HG02981 (cell line): ENCODE results near the gene SLC29A1.

ENCODE experiments used
- ATAC-seq: cut with Tn5 transposase; IDR thresholded peaks from one replicate; pipeline ENCODE4 v1.9.1; 2021; ENCODE audit warnings: mild to moderate bottlenecking, moderate library complexity; ENCODE audit not compliant: unreplicated experiment

Gene SLC29A1

DNA sequence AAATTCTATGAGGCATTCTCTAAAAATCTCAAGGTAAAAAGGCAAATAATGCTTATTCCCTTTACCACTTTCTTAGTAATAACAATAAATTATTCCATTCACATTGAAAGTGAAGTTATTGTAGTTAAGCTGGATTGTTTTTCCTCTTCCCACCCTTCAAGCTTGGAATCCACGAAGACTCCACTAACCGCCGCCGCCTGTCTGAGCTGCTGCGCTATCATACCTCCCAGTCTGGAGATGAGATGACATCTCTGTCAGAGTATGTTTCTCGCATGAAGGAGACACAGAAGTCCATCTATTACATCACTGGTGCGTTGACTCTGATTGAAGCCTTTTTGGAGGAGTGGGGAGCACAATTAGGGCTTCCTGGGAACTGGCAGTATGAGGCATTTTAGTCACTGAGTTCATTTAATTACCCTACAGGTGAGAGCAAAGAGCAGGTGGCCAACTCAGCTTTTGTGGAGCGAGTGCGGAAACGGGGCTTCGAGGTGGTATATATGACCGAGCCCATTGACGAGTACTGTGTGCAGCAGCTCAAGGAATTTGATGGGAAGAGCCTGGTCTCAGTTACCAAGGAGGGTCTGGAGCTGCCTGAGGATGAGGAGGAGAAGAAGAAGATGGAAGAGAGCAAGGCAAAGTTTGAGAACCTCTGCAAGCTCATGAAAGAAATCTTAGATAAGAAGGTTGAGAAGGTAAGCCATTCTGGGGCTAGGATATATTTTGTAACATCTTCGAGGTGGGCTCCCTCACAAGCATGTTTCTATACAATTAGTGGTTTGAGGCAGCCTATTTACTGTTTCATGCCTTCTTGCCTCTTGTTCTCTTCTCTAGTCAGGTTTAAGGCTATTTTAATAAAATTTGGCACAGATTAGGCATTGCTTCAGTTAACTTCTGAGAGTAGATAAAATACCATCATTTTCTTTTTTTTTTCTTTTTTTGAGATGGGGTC is 28.5 kb downstream of the SLC29A1 start:
- no peak for ATAC-seq

DNA sequence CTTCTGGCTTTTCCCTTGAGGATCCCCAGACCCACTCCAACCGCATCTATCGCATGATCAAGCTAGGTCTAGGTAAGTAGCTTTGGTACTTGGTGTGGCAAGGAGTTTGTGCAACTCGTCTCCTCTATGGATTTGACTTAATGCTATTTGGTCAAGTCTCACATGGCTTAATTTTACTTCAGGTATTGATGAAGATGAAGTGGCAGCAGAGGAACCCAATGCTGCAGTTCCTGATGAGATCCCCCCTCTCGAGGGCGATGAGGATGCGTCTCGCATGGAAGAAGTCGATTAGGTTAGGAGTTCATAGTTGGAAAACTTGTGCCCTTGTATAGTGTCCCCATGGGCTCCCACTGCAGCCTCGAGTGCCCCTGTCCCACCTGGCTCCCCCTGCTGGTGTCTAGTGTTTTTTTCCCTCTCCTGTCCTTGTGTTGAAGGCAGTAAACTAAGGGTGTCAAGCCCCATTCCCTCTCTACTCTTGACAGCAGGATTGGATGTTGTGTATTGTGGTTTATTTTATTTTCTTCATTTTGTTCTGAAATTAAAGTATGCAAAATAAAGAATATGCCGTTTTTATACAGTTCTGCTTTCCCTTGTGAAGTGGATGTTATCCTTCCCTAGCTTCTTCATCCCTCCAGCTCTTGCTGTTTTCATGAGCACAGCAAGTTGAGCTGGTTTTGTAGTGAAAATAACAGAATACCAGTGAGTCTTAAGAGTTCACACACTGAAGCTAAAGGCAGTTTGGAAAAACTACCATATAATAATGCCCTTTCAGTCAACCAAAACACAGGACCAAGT is 30.1 kb downstream of the SLC29A1 start:
- ATAC-seq, result no peak

DNA sequence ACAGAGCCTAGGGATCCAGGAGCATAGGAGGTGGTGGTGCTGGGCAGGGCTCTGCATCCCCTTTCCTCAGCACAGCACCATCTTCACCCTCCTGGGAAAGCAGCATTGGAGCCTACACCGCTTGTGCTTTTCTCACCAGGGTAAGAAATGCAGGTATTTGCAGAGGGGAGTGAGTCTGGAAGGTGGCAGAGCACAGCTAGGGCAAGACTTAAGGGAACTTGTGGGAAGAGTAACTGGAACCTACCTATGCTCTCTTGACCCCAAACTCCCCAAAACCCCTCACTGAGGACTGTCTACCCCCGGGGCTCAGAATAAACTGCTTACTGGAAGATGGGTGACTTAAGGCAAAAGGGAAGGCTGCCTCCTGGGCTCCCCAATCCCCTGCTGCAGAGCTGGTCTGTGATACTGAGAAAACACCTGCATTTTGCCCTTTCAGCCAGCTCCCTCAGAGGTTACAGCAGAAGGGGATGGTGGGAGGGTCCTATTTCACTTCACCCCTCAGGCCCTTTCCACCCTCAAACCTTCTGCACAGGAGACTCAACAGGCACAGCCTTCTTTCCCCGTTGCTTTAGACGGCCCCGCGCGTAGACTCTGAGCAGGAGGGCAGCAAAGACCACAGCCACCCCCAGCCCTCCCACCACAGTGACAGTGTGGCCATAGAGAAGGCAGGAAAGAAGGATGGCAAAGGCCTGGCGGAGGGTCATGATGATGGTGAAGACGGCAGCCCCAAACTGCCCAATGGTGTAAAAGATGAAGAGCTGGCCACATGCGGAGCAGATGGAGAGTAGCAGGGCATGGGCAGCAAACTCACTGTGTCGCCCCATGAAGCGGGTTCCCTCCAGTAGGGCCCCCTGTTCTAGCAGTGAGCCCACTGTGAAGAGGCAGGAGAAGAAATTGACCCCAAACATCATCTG is 31.1 kb downstream of the SLC29A1 start:
- no peak for ATAC-seq

DNA sequence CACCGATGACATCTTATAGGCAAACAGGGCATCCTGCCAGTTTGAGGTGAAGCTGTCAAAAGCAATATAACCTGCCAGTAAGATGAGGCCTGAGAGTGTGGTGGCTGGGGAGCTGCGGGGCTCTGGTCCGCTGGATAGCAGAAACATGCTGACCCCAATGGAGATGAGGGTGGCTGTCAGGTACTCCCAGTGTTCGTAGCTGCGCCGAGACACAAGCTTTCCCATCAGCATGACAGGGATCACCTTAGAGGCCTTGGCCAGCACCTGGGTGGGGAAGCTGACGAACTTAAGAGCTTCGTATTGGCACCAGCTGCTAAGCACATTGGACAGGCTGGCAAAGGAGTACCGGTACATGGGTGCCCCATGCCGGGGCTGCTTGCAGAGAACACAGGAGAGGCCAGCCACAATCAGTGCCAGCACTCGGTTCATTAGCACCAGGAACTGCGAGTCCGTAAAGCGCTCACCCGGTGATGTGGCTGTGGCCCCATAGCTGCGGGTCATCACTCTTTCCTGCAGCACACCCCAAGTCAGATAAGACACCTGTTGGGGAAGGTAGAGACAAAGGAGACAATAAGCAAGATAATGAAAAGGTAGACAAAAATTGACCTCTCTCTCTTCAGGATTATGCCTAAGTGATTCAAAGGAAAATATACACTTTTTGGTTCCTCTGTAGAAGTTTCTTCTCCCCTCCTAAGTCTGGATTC is 31.9 kb downstream of the SLC29A1 start:
- no peak for ATAC-seq

DNA sequence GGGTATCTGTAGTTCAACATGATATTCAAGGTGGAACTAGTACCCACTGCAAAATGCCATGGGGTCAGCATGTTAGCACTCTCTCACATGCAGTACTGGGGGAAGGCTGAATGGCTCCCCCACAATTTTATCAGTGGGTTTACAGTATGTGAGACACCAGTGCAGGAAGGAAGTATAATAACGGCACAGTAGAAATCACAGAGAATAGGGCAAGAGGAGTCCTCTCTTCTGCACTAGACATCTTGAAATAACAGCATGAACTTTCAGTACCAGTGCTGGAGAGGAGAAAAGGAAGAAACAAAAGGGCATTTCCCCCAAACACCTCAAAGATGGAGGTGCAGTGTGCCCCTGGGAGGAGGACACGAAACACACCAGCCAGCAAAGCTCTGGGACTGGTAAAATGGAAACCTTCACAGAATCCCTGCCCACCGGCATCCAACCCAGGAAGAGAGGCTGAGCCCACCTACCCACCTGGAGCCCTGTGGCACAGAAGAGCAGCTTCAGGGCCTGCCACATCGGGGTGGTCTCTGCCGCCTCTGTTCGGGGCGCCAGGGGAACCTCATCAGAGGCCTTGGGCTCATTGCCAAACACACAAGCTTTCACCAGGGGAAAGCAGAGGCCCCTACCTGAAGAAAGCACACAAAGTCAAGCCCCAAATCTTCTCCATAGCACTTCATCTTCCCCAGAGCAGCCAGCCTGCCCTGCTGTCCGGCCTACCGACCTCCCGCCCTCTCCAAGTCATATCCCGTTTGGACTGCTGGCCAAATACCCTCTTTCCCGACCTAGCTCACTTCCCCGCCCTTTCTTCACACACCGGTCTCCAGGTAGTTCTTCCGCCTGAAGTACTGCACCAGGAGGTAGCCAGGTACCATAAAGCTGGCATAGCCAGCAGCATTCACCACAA is 32.7 kb downstream of the SLC29A1 start:
- no peak for ATAC-seq

DNA sequence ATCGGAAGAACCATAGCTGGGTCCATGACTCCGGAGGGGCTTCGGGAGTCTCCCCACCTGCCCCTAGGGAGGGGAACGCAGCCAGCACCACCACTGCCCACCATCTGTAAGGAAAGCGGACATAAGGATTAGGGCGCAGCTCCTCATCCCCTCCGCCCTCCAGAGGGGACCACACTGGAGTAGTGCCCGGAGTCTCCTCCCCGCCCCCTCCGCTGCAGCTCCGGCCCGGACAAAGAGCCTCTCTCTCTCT is 33.3 kb downstream of the SLC29A1 start:
- ATAC-seq, result no peak

DNA sequence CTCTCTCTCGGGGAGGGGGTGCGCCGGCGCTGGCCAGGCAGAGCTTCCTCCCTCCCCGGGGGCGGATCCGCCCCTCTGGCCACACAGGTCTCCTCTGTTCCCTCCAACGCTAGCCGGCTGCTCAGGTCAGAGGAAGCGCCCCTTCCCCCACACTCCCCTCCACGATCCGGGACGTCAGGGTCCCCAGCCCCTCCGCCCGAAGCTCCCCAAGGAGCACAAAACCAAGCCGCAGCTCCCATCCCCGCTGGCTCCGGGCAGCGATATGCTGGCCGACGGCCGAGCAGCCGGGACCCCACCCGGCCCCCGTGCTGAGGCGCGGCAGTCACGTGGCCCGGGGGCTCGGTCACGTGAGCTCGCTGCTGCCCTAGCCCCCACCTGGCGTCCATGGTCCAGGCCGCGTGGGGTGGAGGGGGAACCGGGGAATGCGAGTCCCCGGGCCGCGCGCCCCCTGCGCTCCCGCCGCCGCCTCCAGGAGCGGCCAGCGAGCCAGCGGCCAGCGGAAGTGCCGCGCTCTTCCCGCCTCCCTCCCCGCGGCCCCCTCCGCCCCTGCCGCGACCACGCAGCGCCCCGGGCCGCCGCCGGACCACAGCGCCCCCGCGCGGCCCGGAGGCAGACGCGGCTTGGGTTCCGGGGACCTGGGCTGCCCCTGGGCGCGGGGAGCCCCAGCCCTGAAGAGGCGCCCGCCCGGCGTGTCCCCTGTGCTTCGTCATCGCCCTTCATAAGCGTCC is 33.8 kb downstream of the SLC29A1 start, which contains the start of gene SLC35B2:
Gene SLC35B2, minus strand, starts transcription at position 504 of the 728 bp plus-strand sequence. Its CDS starts 118 bp downstream, at position 386.
- ATAC-seq, result peak; percentile 43

DNA sequence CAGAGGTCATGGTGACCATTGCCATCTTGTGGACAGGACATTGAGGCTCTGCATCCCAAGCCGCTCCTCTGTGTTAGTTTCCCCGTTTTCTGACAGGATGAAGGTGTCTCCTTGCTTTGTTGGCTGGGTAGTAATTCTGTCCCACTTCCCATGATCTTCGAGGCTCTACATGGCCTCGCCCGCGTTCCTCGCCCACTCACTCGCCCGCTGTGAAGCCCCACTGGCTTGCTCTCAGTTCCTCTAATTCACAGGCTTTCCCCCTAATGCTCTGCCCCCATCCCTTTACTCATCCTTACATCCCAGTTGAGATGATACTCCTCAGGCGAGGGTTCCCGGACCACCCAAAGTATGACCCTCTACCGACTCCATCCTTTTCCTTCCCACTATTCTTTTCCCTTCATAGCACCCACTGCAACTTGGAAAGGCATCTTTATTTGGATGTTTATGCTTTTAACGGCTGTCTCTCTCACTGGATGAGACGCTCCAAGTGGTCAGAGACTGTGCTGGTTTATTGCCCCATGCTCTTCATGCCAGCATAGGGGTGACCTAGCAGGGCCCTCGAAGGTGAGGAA is 34.4 kb downstream of the SLC29A1 start:
- ATAC-seq, result peak; percentile 17

DNA sequence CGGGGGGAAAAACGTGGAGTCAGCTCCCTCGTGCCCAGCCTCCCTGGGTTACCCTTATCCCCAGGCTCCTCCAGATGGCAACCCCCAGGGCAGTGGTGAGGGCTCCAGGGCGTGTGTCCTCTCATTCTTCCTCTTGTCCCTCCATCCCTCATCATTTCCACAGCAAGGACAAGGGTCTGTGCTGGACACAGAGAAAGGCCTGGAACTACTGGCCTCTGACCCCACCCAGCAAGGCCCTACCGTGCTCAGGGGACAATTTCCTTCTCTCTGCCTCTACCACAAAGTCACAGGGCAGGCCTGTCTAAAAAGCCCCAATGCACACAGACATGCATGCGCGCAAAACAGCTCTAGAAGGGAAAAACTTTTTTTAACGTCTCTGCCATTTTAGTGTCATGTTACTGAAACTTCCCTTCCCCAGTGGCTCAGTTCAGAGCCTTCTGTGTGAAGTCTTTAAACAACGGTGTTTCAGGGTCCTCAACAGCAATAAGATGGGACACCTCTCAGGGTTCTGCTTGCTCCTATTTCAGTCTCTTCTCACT is 35.0 kb downstream of the SLC29A1 start:
- no peak for ATAC-seq

DNA sequence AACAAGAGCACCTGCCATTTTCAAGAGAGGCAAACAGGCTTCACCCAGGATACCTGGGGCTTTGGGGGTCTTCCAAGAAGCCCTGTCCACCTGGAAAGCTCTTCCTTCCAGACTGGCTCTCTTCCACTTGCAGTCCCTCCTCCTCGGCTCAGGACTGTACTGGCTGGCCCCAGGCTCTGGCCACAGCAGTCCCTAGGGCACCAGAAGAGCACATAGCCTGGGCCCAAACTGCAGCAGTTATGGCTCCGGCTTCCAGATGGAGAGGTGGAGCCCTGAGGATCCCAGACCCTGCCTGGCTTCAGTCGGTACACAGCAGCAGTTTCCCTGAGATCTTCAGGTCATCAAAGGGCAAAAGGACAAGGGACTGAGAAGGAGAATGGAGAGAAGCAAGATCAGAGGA is 35.5 kb downstream of the SLC29A1 start:
- ATAC-seq, result no peak

DNA sequence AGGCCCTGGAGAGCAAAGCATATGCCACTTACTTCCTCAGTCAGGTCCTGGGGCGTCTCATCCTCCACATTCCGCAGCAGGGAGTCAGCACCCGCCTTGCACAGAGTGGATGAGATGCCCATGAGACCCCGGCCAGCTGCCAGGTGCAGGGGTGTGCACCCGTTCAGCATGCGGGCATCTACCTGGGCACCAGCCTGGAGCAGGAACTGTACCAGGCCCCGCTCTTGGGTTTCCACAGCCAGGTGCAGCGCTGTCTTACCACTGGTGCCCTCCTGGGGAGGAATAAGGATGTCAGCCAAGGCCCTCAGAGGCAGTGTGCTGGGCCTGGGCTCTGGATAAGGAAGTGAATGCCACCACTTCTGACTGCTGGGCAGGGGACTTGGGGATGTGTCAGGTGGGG is 36.6 kb downstream of the SLC29A1 start:
- ATAC-seq, result no peak

DNA sequence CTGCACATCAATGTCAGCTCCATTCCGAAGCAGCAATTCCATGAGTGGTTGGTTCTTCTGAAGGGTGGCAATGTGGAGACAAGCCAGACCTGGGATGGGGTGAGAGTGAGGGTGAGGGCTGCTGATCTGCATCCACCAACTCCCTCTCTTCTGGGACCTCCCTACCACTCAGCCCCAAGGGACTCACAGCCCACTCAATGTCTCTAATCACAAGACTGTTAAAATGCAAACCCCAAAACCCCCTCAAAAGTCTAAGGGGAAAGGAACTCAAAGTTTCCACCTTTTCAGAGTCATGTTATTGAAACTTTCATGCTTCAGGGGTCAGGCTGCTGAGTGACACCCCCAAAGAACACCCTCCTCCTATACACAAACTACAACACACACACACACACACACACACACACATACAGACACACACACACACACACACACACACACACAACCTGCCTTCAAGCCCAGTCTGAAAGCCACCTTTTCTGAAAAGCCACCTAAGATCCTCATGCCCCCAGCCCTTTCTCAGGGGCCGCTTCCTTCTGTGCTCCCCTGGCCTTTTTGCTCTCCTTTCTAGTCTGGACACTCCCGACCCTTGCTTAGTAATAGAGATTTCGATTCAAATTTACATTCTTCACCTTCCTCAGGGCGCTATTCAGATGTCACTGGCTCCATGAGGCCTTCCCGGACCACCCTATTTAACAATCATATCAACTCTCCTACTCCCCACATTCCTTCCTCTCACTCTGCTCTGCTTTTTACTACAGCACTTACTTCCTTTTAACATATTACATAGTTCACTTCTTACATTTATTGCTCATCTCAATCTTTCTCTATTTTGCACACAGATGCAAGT is 37.3 kb downstream of the SLC29A1 start:
- ATAC-seq, result no peak

DNA sequence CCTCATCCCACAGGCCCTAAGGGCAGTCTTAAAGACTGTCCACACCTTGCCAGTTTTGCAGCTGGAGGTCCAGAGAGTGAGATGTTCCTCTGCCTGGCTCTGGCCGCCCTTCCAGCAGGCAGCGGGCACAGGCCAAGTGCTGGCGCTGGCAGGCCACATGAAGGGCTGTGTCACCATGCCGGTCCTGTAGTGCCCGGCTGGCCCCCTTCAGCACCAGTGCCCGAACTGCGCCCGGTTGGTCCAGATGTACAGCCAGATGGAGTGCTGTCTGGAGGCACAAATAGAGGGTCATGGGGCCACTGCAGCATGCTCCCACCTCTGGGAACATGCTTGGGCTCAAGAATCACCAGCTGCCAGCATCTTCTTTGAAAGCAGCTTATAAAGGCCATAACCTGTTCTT is 38.2 kb downstream of the SLC29A1 start:
- ATAC-seq, result no peak

DNA sequence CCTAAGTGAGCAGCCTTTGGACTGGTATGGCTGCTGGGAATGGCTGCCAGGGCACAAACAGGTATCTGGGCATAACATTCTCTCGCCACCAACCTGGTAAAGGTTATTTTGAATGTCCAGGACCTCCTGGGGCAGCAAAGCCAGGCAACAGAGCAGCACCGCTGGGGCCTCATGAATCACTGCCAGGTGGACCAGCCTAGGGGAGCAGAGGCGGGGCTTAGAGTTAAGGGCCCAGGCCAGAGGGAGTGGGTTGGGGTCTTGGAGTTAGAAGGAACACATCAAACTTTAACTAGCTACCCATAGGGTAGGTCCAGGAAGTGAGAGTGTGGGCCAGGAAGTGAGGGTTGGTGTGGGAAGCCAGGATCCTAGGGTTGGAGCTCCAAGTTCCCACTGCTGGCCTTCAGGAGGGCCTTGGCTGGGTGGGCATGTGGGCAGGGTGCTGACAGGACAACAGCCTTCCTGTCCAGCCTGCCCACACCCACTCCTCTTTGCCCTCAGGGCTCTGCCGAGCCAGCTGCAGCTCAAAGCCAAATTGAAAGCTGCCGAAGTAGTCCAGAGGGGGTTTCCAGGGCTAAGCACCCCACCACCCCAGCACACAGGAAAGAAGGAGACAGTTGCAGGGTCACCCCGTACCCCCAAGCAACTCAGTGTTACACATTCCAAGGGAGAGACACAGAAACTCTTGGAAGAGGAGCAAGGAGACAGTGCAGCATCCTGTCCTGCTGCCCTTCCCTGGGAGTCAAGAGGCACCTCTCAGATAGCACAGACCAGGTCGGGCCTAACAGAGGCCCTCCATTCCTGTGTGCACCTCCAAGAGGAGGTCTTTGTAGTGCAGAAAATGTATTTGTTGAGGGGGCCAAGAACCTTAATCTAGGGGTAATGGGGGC is 39.3 kb downstream of the SLC29A1 start:
- ATAC-seq, result no peak

DNA sequence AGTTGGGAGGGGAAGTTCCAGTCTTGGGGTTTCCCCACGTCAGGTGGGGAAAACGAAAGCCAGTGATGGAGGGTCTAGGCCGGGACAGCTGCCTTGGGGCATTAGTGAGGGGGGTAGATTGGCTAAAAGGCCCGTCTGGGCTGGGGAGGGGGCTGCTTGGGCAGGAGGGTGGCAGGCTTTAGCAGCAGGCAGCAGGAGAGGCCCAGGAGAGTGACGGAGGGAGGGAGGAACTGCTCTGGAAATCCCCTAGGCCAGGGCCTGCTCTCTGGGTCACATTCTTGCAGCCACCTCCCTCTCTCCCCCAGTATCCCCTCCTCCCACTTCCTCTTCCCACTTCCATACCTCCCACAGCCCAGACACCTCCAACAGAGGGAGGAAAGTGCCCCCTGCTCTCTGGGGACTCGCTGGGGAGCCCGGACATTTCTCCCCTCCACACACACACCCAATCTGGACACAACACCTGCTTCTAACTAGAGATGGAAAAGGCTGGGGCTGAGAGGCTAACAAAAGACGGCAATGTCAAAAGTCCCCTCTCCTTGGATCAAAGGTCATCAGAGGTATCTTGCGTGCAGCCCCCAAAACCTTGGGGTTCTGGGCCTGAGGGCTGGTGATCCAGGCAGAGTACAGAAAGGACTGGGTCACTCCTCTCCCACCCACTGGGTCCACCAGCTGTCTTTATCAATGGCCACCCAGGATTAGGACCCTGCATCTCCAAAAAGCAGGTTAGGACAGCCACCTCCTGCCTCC is 40.1 kb downstream of the SLC29A1 start:
- no peak for ATAC-seq
